Esophagus squamous epithelium (tissue), 4 donors: ENCODE results near the gene IQSEC3.

Experiments
- CTCF ChIP-seq, 6 experiments: fragments of 450-650 bp in 4 of 6; fragments of 200-600 bp in 2 of 6; sonication (generic) in 2 of 6; IDR thresholded peaks; one replicate each; pipeline ENCODE4 v1.5.1; 2016 to 2019; ENCODE audit warnings: antibody characterized with exemption in 6 of 6, mild to moderate bottlenecking in 4 of 6, moderate library complexity in 4 of 6
- POLR2A ChIP-seq, 4 donors: fragments of 450-650 bp; IDR thresholded peaks; one replicate each; pipeline ENCODE4 v1.6.1; 2017; ENCODE audit warnings: antibody characterized with exemption in 4 of 4, mild to moderate bottlenecking in 4 of 4, moderate library complexity in 3 of 4

- TF ChIP-seq POLR2A (IDR thresholded peaks at IDR 0.05) (no peak), CTCF (IDR thresholded peaks at IDR 0.05) (no peak)
These were observed 52.0 kb downstream of the IQSEC3 start for GRCh38 chr12:118591-118990.
